Measurements from ENCODE around the gene FOXP1.

The FOXP1 gene

GRCh38 chr3:71087143-71088018 lies 496.1 kb downstream of the FOXP1 start:
- Histone ChIP-seq H3K9ac (ENCODE audit: low read depth, low read length) (no peak overlapping the region), H3K4me1 (ENCODE audit: control insufficient read depth, insufficient read depth, low read length) (peaks cover 4% of the 10 kb centered on the region), H3K36me3 (ENCODE audit: control insufficient read depth, insufficient read depth, low read length) (no peaks in the 10 kb centered on the region), H3K4me3 (ENCODE audit: low read depth, low read length) (no peak overlapping the region), H3K27me3 (ENCODE audit: control insufficient read depth, insufficient read depth, low read length) (no peaks in the 10 kb centered on the region), H3K9me3 (ENCODE audit: control insufficient read depth, insufficient read depth, low read length) (no peaks in the 10 kb centered on the region)

- no peak overlapping the region for H3K9ac ChIP-seq (ENCODE audit: low read depth, low read length)
- peaks cover 4% of the 10 kb centered on the region for H3K4me1 ChIP-seq (ENCODE audit: control insufficient read depth, insufficient read depth, low read length)
- no peak overlapping the region for H3K4me3 ChIP-seq (ENCODE audit: low read depth, low read length)
- H3K27me3 ChIP-seq (ENCODE audit: control insufficient read depth, insufficient read depth, low read length), result no peaks in the 10 kb centered on the region
- no peaks in the 10 kb centered on the region for H3K9me3 ChIP-seq (ENCODE audit: control insufficient read depth, insufficient read depth, low read length)
- H3K36me3 ChIP-seq (ENCODE audit: control insufficient read depth, insufficient read depth, low read length), result no peaks in the 10 kb centered on the region
These were observed 496.8 kb downstream of the FOXP1 start for GRCh38 chr3:71086777-71087142.

- Histone ChIP-seq H3K9me3 (ENCODE audit: control insufficient read depth, insufficient read depth, low read length) (no peaks in the 10 kb centered on the region), H3K36me3 (ENCODE audit: control insufficient read depth, insufficient read depth, low read length) (no peaks in the 10 kb centered on the region), H3K4me1 (ENCODE audit: control insufficient read depth, insufficient read depth, low read length) (peaks cover 7% of the 10 kb centered on the region), H3K9ac (ENCODE audit: low read depth, low read length) (no peak overlapping the region), H3K27me3 (ENCODE audit: control insufficient read depth, insufficient read depth, low read length) (no peaks in the 10 kb centered on the region), H3K4me3 (ENCODE audit: low read depth, low read length) (no peak overlapping the region)
These were observed 499.8 kb downstream of the FOXP1 start for GRCh38 chr3:71083726-71084131.

GRCh38 chr3:71082833-71083232 lies 500.7 kb downstream of the FOXP1 start:
- Histone ChIP-seq H3K4me1 (ENCODE audit: control insufficient read depth, insufficient read depth, low read length) (peaks cover 8% of the 10 kb centered on the region), H3K9ac (ENCODE audit: low read depth, low read length) (no peak overlapping the region), H3K9me3 (ENCODE audit: control insufficient read depth, insufficient read depth, low read length) (no peaks in the 10 kb centered on the region), H3K27me3 (ENCODE audit: control insufficient read depth, insufficient read depth, low read length) (no peaks in the 10 kb centered on the region), H3K4me3 (ENCODE audit: low read depth, low read length) (no peak overlapping the region), H3K36me3 (ENCODE audit: control insufficient read depth, insufficient read depth, low read length) (no peaks in the 10 kb centered on the region)

GRCh38 chr3:71080517-71081083 lies 502.9 kb downstream of the FOXP1 start:
- H3K36me3 ChIP-seq (ENCODE audit: control insufficient read depth, insufficient read depth, low read length), result no peaks in the 10 kb centered on the region
- H3K4me3 ChIP-seq (ENCODE audit: low read depth, low read length), result no peak overlapping the region
- peaks cover 4% of the 10 kb centered on the region for H3K4me1 ChIP-seq (ENCODE audit: control insufficient read depth, insufficient read depth, low read length)
- H3K27me3 ChIP-seq (ENCODE audit: control insufficient read depth, insufficient read depth, low read length), result no peaks in the 10 kb centered on the region
- H3K9ac ChIP-seq (ENCODE audit: low read depth, low read length), result no peak overlapping the region
- H3K9me3 ChIP-seq (ENCODE audit: control insufficient read depth, insufficient read depth, low read length), result no peaks in the 10 kb centered on the region

- Histone ChIP-seq H3K36me3 (ENCODE audit: control insufficient read depth, insufficient read depth, low read length) (no peaks in the 10 kb centered on the region), H3K9me3 (ENCODE audit: control insufficient read depth, insufficient read depth, low read length) (no peaks in the 10 kb centered on the region), H3K27me3 (ENCODE audit: control insufficient read depth, insufficient read depth, low read length) (no peaks in the 10 kb centered on the region), H3K4me1 (ENCODE audit: control insufficient read depth, insufficient read depth, low read length) (peaks cover 4% of the 10 kb centered on the region), H3K4me3 (ENCODE audit: low read depth, low read length) (no peak overlapping the region), H3K9ac (ENCODE audit: low read depth, low read length) (no peak overlapping the region)
These were observed 504.6 kb downstream of the FOXP1 start for GRCh38 chr3:71078723-71079525.

GRCh38 chr3:71078199-71078598 lies 505.3 kb downstream of the FOXP1 start:
- Histone ChIP-seq H3K9ac (ENCODE audit: low read depth, low read length) (no peak overlapping the region), H3K4me3 (ENCODE audit: low read depth, low read length) (no peak overlapping the region), H3K4me1 (ENCODE audit: control insufficient read depth, insufficient read depth, low read length) (peaks cover 4% of the 10 kb centered on the region), H3K27me3 (ENCODE audit: control insufficient read depth, insufficient read depth, low read length) (no peaks in the 10 kb centered on the region), H3K36me3 (ENCODE audit: control insufficient read depth, insufficient read depth, low read length) (no peaks in the 10 kb centered on the region), H3K9me3 (ENCODE audit: control insufficient read depth, insufficient read depth, low read length) (no peaks in the 10 kb centered on the region)

- no peak overlapping the region for H3K4me3 ChIP-seq (ENCODE audit: low read depth, low read length)
- H3K9ac ChIP-seq (ENCODE audit: low read depth, low read length), result no peak overlapping the region
- H3K27me3 ChIP-seq (ENCODE audit: control insufficient read depth, insufficient read depth, low read length), result no peaks in the 10 kb centered on the region
- H3K36me3 ChIP-seq (ENCODE audit: control insufficient read depth, insufficient read depth, low read length), result no peaks in the 10 kb centered on the region
- H3K9me3 ChIP-seq (ENCODE audit: control insufficient read depth, insufficient read depth, low read length), result no peaks in the 10 kb centered on the region
- peaks cover 4% of the 10 kb centered on the region for H3K4me1 ChIP-seq (ENCODE audit: control insufficient read depth, insufficient read depth, low read length)
These were observed 506.5 kb downstream of the FOXP1 start for GRCh38 chr3:71077070-71077469.

GRCh38 chr3:71076361-71077002 lies 507.0 kb downstream of the FOXP1 start:
- Histone ChIP-seq H3K9ac (ENCODE audit: low read depth, low read length) (no peak overlapping the region), H3K9me3 (ENCODE audit: control insufficient read depth, insufficient read depth, low read length) (no peaks in the 10 kb centered on the region), H3K27me3 (ENCODE audit: control insufficient read depth, insufficient read depth, low read length) (no peaks in the 10 kb centered on the region), H3K36me3 (ENCODE audit: control insufficient read depth, insufficient read depth, low read length) (no peaks in the 10 kb centered on the region), H3K4me1 (ENCODE audit: control insufficient read depth, insufficient read depth, low read length) (peaks cover 4% of the 10 kb centered on the region), H3K4me3 (ENCODE audit: low read depth, low read length) (no peak overlapping the region)

GRCh38 chr3:71075494-71075893 lies 508.0 kb downstream of the FOXP1 start:
- Histone ChIP-seq H3K9me3 (ENCODE audit: control insufficient read depth, insufficient read depth, low read length) (no peaks in the 10 kb centered on the region), H3K4me1 (ENCODE audit: control insufficient read depth, insufficient read depth, low read length) (peaks cover 6% of the 10 kb centered on the region), H3K9ac (ENCODE audit: low read depth, low read length) (no peak overlapping the region), H3K4me3 (ENCODE audit: low read depth, low read length) (no peak overlapping the region), H3K27me3 (ENCODE audit: control insufficient read depth, insufficient read depth, low read length) (no peaks in the 10 kb centered on the region), H3K36me3 (ENCODE audit: control insufficient read depth, insufficient read depth, low read length) (no peaks in the 10 kb centered on the region)

GRCh38 chr3:71074423-71074822 lies 509.1 kb downstream of the FOXP1 start:
- H3K27me3 ChIP-seq (ENCODE audit: control insufficient read depth, insufficient read depth, low read length), result no peaks in the 10 kb centered on the region
- no peak overlapping the region for H3K4me3 ChIP-seq (ENCODE audit: low read depth, low read length)
- no peak overlapping the region for H3K9ac ChIP-seq (ENCODE audit: low read depth, low read length)
- H3K36me3 ChIP-seq (ENCODE audit: control insufficient read depth, insufficient read depth, low read length), result no peaks in the 10 kb centered on the region
- H3K9me3 ChIP-seq (ENCODE audit: control insufficient read depth, insufficient read depth, low read length), result no peaks in the 10 kb centered on the region
- H3K4me1 ChIP-seq (ENCODE audit: control insufficient read depth, insufficient read depth, low read length), result peaks cover 16% of the 10 kb centered on the region

All from iPS-15b (cell line).